ENCODE measurements around the gene CYP2J2.

GRCh38 chr1:59846209-59846894, 80.2 kb downstream of the CYP2J2 start:
- TF ChIP-seq, protein P1, sequence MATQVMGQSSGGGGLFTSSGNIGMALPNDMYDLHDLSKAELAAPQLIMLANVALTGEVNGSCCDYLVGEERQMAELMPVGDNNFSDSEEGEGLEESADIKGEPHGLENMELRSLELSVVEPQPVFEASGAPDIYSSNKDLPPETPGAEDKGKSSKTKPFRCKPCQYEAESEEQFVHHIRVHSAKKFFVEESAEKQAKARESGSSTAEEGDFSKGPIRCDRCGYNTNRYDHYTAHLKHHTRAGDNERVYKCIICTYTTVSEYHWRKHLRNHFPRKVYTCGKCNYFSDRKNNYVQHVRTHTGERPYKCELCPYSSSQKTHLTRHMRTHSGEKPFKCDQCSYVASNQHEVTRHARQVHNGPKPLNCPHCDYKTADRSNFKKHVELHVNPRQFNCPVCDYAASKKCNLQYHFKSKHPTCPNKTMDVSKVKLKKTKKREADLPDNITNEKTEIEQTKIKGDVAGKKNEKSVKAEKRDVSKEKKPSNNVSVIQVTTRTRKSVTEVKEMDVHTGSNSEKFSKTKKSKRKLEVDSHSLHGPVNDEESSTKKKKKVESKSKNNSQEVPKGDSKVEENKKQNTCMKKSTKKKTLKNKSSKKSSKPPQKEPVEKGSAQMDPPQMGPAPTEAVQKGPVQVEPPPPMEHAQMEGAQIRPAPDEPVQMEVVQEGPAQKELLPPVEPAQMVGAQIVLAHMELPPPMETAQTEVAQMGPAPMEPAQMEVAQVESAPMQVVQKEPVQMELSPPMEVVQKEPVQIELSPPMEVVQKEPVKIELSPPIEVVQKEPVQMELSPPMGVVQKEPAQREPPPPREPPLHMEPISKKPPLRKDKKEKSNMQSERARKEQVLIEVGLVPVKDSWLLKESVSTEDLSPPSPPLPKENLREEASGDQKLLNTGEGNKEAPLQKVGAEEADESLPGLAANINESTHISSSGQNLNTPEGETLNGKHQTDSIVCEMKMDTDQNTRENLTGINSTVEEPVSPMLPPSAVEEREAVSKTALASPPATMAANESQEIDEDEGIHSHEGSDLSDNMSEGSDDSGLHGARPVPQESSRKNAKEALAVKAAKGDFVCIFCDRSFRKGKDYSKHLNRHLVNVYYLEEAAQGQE (IDR thresholded peaks at IDR 0.05; ENCODE audit: borderline replicate concordance): no peak
- TF ChIP-seq, protein P2, sequence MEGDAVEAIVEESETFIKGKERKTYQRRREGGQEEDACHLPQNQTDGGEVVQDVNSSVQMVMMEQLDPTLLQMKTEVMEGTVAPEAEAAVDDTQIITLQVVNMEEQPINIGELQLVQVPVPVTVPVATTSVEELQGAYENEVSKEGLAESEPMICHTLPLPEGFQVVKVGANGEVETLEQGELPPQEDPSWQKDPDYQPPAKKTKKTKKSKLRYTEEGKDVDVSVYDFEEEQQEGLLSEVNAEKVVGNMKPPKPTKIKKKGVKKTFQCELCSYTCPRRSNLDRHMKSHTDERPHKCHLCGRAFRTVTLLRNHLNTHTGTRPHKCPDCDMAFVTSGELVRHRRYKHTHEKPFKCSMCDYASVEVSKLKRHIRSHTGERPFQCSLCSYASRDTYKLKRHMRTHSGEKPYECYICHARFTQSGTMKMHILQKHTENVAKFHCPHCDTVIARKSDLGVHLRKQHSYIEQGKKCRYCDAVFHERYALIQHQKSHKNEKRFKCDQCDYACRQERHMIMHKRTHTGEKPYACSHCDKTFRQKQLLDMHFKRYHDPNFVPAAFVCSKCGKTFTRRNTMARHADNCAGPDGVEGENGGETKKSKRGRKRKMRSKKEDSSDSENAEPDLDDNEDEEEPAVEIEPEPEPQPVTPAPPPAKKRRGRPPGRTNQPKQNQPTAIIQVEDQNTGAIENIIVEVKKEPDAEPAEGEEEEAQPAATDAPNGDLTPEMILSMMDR (IDR thresholded peaks at IDR 0.05; ENCODE audit: poor library complexity, severe bottlenecking): no peak

All from neural cell (in vitro differentiated cells).